Thyroid gland (tissue), 4 donors: Measurements from ENCODE around the gene HOXB2.

ENCODE experiments used
- CTCF ChIP-seq, 6 experiments: fragments of 200-600 bp in 3 of 6; fragments of 450-650 bp in 3 of 6; sonication (generic) in 3 of 6; IDR thresholded peaks; one replicate each; pipeline ENCODE4 v1.5.1; 2016 to 2019; ENCODE audit warnings: antibody characterized with exemption in 6 of 6, mild to moderate bottlenecking in 2 of 6, inconsistent platforms in 1 of 6, moderate library complexity in 1 of 6
- POLR2A ChIP-seq, 2 donors: fragments of 450-650 bp; IDR thresholded peaks; one replicate each; pipeline ENCODE4 v1.6.1; 2017; ENCODE audit warnings: antibody characterized with exemption in 2 of 2, mild to moderate bottlenecking in 2 of 2, moderate library complexity in 1 of 2

- TF ChIP-seq CTCF (IDR thresholded peaks at IDR 0.05) (no peak), POLR2A (IDR thresholded peaks at IDR 0.05) (no peak)
These were observed 42.6 kb downstream of the HOXB2 start for GRCh38 chr17:48502312-48502711.
